Activated T-helper 1 cell treated with anti-CD3 and anti-CD28 coated beads, Interleukin-12 subunit alpha, Interleukin-12 subunit beta, Interleukin-2, Interleukin-4 antibody, amounts not matched to agents 30 ng/mL and 10 ng/mL and 1 ng/mL, durations not matched to agents 14 hours and 24 hours and 36 hours (primary cell): ENCODE data around the gene MGAT4A. TPM values are rescaled to one million over a fixed set of nuclear protein-coding genes. Genes with fewer than 3 reads are reported as not detected.
A peak's percentile ranks its signal among the peaks of the same experiment; 100 is the strongest.

Experiments
- DNase-seq: peaks from one replicate; pipeline ENCODE4 v3.0.0; 2021; ENCODE audit warnings: low spot score
- H3K27ac Mint-ChIP-seq: one replicate; pipeline ENCODE4 v1.8.0; 2021; ENCODE audit warnings: mild to moderate bottlenecking, mixed read lengths
- H3K27me3 Mint-ChIP-seq: one replicate; pipeline ENCODE4 v1.8.0; 2022; ENCODE audit warnings: mild to moderate bottlenecking, moderate library complexity, mixed read lengths; ENCODE audit not compliant: insufficient read depth
- H3K36me3 Mint-ChIP-seq: one replicate; pipeline ENCODE4 v1.8.0; 2021; ENCODE audit warnings: low read depth, mixed read lengths
- H3K4me1 Mint-ChIP-seq: one replicate; pipeline ENCODE4 v1.8.0; 2021; ENCODE audit warnings: low read depth, mixed read lengths
- H3K4me3 Mint-ChIP-seq: one replicate; pipeline ENCODE4 v1.8.0; 2021; ENCODE audit warnings: mild to moderate bottlenecking, moderate library complexity, mixed read lengths
- H3K9me3 Mint-ChIP-seq: one replicate; pipeline ENCODE4 v1.8.0; 2021; ENCODE audit warnings: mixed read lengths
- intact Hi-C: fragments of 100-400 bp; cut with micrococcal nuclease; formaldehyde crosslinking; loops from one replicate; pipeline ENCODE4 v1.15.1; 2024
- total RNA-seq: library from RNA; stranded (reverse); gene quantifications from 2 replicates; pipeline ENCODE4 v1.2.3, GENCODE V29; 2022

MGAT4A gene
- total RNA-seq, 1 donor from 2014 or later: 49.7 TPM

- H3K9me3 Mint-ChIP-seq: no peaks in the 10 kb centered on the region
- H3K4me1 Mint-ChIP-seq: peaks cover 71% of the 10 kb centered on the region
- H3K27me3 Mint-ChIP-seq: peaks cover 2% of the 10 kb centered on the region
- peaks cover 3% of the 10 kb centered on the region for H3K36me3 Mint-ChIP-seq
- peak overlapping the region; percentile 99 for H3K27ac Mint-ChIP-seq
- H3K4me3 Mint-ChIP-seq: peak overlapping the region; percentile 92
- intact Hi-C loops: loop anchor here (1.0 to 10.0 kb wide), 5 partner anchors 10 to 566 kb away; partner anchors contain the start of genes COA5, EIF5B, LIPT1 and TSGA10
- no peak for DNase-seq
Measured at GRCh38 chr2:98771264-98771663, 40.3 kb upstream of the MGAT4A start.

DNA sequence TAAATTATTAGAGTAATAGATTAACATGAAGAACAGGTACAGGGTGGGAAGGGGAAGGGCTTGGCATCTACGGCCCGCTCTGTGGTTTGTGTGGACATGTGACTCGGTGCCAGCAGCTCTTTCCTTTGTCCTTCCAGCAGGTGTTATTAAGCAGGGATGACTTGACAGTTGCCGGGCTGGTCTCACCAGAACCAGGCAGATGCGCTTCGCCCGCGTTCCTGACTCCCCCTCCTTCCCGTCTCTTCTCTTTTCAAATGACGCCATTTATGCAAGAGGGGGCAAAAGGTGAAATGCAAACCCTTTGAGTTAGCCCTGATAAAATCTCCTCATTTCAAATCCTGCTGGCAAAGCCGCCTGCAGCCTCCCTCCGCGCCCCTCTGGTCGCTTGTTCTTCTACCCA is 38.9 kb upstream of the MGAT4A start:
- peaks cover 2% of the 10 kb centered on the region for H3K27me3 Mint-ChIP-seq
- no peak for DNase-seq
- H3K4me1 Mint-ChIP-seq: peaks cover 79% of the 10 kb centered on the region
- peak overlapping the region; percentile 92 for H3K4me3 Mint-ChIP-seq
- H3K9me3 Mint-ChIP-seq: no peaks in the 10 kb centered on the region
- H3K36me3 Mint-ChIP-seq: peaks cover 3% of the 10 kb centered on the region
- peak overlapping the region; percentile 99 for H3K27ac Mint-ChIP-seq
- intact Hi-C loops: loop anchor here (2.0 to 10.0 kb wide), 6 partner anchors 59 to 568 kb away; partner anchors contain the start of genes COA5, EIF5B, LIPT1 and TSGA10

GRCh38 chr2:98769114-98769476 is 38.2 kb upstream of the MGAT4A start:
- H3K9me3 Mint-ChIP-seq: no peaks in the 10 kb centered on the region
- peaks cover 3% of the 10 kb centered on the region for H3K36me3 Mint-ChIP-seq
- intact Hi-C loops: loop anchor here (2.0 to 10.0 kb wide), 3 partner anchors 60 to 332 kb away; no protein-coding TSS in a partner anchor
- H3K27ac Mint-ChIP-seq: peak overlapping the region; percentile 89
- peak overlapping the region; percentile 56 for H3K4me3 Mint-ChIP-seq
- no peak for DNase-seq
- peaks cover 85% of the 10 kb centered on the region for H3K4me1 Mint-ChIP-seq
- H3K27me3 Mint-ChIP-seq: peaks cover 2% of the 10 kb centered on the region

DNA sequence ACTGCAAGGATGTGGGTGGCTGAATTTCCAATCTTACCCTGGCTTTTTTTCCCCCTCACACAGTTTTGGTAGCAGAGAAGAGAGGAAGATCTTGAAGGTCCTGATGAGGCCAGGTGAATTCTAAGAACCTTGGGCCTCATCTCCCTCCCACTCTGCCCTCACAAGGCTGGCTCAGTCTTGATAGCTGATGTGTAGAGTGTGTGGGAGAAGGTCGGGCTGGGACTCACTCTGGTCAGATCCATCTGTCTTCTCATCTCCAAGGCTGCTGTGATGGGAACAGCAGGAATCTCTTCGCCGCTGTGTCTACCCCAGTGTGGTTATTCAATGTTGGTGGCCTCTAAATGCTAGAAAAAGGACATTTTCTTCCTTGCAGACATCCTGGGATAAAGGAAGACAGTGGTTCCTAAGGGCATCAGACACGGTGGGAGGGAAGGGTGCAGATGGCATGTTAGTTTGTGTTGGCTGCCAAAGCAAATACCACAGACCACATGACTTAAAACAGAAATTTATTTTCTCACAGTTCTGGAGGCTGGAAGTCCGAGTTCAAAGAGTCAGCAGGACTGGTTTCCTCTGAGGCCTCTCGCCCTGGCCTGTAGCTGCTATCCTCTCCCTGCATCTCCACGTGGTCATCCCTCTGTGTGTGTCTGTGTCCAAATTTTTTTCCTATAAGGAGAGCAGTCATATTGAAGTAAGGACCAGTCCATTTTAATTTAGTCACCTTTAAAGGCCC is 37.6 kb upstream of the MGAT4A start:
- intact Hi-C loops: loop anchor here (1.0 to 10.0 kb wide), 7 partner anchors 8 to 331 kb away; no protein-coding TSS in a partner anchor
- Mint-ChIP-seq H3K27ac (peak overlapping the region; percentile 89), H3K27me3 (peaks cover 2% of the 10 kb centered on the region), H3K9me3 (no peaks in the 10 kb centered on the region), H3K36me3 (peaks cover 3% of the 10 kb centered on the region), H3K4me1 (peaks cover 89% of the 10 kb centered on the region), H3K4me3 (peak overlapping the region; percentile 56)
- no peak for DNase-seq

- Mint-ChIP-seq H3K36me3 (peaks cover 3% of the 10 kb centered on the region), H3K27me3 (no peaks in the 10 kb centered on the region), H3K27ac (no peak overlapping the region), H3K4me1 (peaks cover 89% of the 10 kb centered on the region), H3K4me3 (no peak overlapping the region), H3K9me3 (no peaks in the 10 kb centered on the region)
- no peak for DNase-seq
- intact Hi-C loops: loop anchor here (10.0 kb wide), 1 partner anchor 300 kb away; no protein-coding TSS in a partner anchor
Measured at GRCh38 chr2:98764499-98764898, 33.6 kb upstream of the MGAT4A start.

DNA sequence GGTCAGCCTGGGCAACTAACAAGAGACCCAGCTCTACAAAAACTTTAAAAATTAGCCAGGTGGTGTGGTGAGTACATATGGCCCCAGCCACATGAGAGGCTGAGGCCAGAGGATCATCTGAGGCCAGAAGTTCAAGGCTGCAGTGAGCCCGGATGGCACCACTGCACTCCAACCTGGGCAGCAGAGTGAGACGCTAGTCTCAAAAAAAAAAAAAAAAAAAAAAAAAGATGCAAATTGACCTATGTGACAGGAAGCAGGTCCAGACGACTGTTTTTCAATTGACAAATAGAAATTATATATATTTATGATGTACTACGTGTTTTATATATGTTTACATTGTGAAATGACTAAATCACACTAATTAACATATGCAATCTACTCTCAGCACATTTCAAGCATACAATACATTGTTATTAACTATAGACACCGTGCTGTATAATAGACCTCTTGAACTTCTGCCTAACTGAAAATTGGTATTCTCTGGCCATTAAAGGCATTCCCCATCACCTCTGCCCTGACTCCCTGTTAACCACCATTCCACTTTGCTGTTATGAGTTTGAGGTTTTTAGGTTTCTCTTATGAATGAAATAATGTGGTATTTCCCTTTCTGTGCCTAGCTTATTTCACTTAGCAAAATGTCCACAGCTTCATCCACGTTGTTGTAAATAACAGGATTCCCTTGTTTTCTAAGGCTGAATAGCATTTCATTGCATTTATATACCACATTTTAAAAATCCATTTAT is 32.4 kb upstream of the MGAT4A start:
- H3K36me3 Mint-ChIP-seq: peaks cover 3% of the 10 kb centered on the region
- H3K9me3 Mint-ChIP-seq: no peaks in the 10 kb centered on the region
- no peak overlapping the region for H3K4me3 Mint-ChIP-seq
- no peaks in the 10 kb centered on the region for H3K27me3 Mint-ChIP-seq
- H3K4me1 Mint-ChIP-seq: peaks cover 86% of the 10 kb centered on the region
- intact Hi-C loops: loop anchor here (10.0 kb wide), 1 partner anchor 299 kb away; no protein-coding TSS in a partner anchor
- no peak for DNase-seq
- H3K27ac Mint-ChIP-seq: no peak overlapping the region

DNA sequence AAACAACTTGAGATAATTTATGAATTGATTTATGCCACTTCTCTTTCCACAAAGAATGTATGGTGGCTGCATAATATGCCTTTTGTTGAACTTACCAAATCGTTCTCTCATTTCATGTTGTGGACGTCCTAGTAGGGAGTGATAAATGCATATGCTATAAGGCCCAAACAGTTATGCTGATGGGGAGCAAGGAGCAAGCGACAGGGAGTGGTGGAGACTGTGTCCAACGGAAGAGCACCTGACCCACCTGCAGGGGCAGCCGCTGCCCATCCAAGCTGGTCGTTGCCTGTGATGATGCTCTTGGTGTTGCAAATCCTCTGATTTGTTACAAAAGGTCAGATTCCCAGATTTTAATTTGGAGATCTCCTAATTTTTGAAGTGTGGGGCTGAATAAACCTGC is 31.0 kb upstream of the MGAT4A start:
- no peak for DNase-seq
- Mint-ChIP-seq H3K27ac (peak overlapping the region; percentile 90), H3K27me3 (no peaks in the 10 kb centered on the region), H3K9me3 (peaks cover 4% of the 10 kb centered on the region), H3K36me3 (peaks cover 6% of the 10 kb centered on the region), H3K4me3 (no peak overlapping the region), H3K4me1 (peaks cover 86% of the 10 kb centered on the region)
- intact Hi-C loops: loop anchor here (1.0 to 10.0 kb wide), 5 partner anchors 9 to 297 kb away; no protein-coding TSS in a partner anchor

- Mint-ChIP-seq H3K4me3 (peak overlapping the region; percentile 62), H3K27me3 (no peaks in the 10 kb centered on the region), H3K27ac (peak overlapping the region; percentile 90), H3K36me3 (peaks cover 3% of the 10 kb centered on the region), H3K4me1 (peaks cover 81% of the 10 kb centered on the region), H3K9me3 (peaks cover 4% of the 10 kb centered on the region)
- DNase-seq: peak; percentile 46
- intact Hi-C loops: loop anchor here (1.0 to 10.0 kb wide), 5 partner anchors 10 to 297 kb away; no protein-coding TSS in a partner anchor
Measured at GRCh38 chr2:98761267-98761781, 30.4 kb upstream of the MGAT4A start.

- Mint-ChIP-seq H3K4me1 (peaks cover 72% of the 10 kb centered on the region), H3K36me3 (peaks cover 3% of the 10 kb centered on the region), H3K27ac (peak overlapping the region; percentile 71), H3K9me3 (peaks cover 4% of the 10 kb centered on the region), H3K4me3 (peak overlapping the region; percentile 19), H3K27me3 (no peaks in the 10 kb centered on the region)
- intact Hi-C loops: loop anchor here (1.0 to 10.0 kb wide), 3 partner anchors 8 to 295 kb away; no protein-coding TSS in a partner anchor
- no peak for DNase-seq
Measured at GRCh38 chr2:98759827-98760625, 29.1 kb upstream of the MGAT4A start.

- Mint-ChIP-seq H3K9me3 (peaks cover 4% of the 10 kb centered on the region), H3K4me1 (peaks cover 69% of the 10 kb centered on the region), H3K4me3 (no peak overlapping the region), H3K27me3 (peaks cover 2% of the 10 kb centered on the region), H3K27ac (peak overlapping the region; percentile 71), H3K36me3 (peaks cover 3% of the 10 kb centered on the region)
- DNase-seq: no peak
- intact Hi-C loops: no loop called here
Measured at GRCh38 chr2:98759338-98759737, 28.4 kb upstream of the MGAT4A start.

DNA sequence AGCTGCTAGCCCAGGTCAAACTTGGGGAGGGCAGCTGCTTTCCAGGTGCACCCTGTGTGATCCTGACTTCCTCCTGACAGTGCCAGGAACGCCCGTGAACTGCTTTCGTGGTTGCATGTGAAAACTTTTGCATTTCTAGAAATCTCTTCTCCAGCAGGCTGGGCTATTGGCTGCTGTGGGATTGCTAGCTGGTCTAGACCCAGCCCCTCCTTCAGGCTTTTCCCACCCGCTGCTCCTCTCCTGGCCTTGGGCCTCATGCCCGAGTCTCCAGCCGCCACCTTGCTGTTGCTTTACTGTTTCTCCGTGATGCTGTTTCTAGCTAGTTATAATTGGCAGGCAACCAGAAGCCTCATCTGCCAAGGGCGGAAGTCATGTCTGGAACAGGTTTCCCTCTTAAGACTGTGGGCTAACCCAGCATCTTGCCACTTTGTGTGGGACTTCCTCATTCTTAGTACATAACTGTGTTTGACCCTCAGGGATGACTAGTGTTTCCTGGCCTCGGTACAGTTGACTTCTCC is 27.0 kb upstream of the MGAT4A start:
- Mint-ChIP-seq H3K27ac (peak overlapping the region; percentile 95), H3K9me3 (peaks cover 4% of the 10 kb centered on the region), H3K27me3 (peaks cover 2% of the 10 kb centered on the region), H3K36me3 (peaks cover 3% of the 10 kb centered on the region), H3K4me1 (peaks cover 55% of the 10 kb centered on the region), H3K4me3 (peak overlapping the region; percentile 80)
- peak; percentile 50 for DNase-seq
- intact Hi-C loops: no loop called here

GRCh38 chr2:98753801-98754200 is 22.9 kb upstream of the MGAT4A start:
- Mint-ChIP-seq H3K36me3 (peaks cover 7% of the 10 kb centered on the region), H3K4me1 (peaks cover 29% of the 10 kb centered on the region), H3K9me3 (peaks cover 4% of the 10 kb centered on the region), H3K4me3 (no peak overlapping the region), H3K27me3 (peaks cover 2% of the 10 kb centered on the region), H3K27ac (no peak overlapping the region)
- intact Hi-C loops: no loop called here
- DNase-seq: no peak
